Measurements from ENCODE around the gene ARHGAP36.

Gene ARHGAP36

DNA sequence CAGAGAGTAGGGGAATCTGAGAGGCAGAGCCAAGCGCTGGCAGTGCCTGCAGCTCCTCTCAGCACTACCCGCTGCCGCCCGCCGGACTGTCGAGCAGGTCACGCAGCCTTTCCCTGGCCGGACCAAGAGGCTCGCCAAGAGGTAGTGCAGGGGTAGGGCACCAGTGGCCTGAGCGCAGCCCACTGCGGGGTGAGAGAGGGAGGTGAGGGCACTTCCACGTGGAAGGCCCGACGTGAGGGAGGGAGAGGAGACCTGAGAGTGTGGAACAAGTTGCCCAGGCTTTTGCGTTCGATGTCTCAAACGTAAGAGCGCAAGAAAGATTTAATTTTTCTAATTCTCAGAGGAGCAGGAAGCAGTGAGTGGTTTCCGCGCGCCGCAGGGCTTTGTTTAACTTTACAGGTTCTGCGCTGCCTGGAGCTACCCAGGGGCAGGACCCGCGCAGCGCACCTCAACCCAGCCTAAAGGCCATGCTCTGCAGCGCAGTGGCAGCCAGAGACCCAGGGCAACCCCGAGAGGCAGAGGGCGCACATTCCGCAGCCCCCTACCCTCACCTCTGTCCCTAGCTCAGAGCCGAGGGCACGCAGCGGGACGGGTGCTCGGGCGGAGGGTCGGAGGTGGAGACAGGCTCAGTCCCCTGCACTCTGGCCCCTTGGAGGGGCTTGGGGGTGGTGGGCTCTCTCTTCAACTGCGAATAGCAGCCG lies 14.9 kb downstream of the ARHGAP36 start:
- no peak for DNase-seq

DNA sequence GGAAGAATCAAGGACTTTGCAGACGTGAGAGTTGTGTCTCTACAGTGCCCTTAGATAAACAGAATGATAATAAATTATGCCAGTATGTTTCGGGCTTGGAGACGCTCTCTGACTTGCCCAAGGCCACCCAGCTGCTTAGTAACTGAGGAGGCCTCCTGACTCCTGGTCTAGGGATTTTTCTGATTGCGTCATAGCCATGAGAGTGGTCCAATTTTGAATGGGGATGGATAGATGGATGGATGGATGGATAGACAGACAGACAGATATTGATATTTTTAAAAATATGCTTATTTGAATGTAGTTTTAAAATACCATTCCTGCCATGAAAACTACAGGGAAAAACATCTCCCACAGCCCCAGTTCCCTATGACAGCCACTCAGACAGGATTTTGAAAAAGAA lies 15.5 kb downstream of the ARHGAP36 start:
- DNase-seq, result no peak

DNA sequence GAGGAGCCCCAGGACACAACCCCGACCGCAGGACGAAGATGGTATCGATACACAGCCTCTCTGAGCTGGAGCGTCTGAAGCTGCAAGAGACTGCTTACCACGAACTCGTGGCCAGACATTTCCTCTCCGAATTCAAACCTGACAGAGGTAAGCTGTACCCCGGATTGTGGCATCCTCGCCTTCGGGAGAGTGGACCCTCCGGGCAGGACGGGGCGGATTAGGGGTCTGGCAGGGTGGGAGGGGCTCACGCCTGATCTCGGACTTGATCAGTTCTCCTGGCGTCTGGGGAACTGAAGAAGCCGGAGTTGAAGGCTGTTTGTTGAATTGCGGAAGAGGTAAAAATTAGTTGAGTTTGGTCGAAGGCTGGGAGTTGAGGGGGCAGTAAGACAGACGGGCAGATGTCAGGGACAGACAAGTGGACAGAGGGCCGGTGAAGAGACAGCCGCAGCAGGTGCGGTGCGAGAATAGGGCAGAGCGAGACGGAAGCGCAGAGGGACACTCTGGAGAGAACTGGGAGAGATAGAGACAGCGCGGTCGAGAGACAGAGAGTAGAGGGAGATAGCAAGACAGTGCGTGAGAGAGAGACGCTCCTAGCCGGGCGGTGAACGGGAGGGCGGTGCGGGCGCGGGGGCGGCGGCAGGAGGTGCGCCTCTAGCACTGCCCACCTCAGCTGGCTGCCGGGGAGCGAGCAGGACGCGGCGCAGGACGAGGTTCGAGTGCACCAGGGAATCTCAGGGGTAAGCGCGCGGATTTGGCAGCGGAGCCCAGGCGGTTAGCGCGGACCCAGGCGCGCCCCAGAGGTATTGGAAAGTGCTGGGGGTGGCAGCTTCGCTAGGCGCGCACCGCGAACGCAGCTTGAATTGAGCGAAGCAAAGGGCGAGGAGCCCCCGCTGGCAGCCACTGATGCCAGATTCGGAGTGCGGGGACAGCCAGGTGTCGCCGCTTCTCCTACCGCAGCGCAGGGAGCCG lies 23.9 kb downstream of the ARHGAP36 start:
- DNase-seq, result no peak

DNA sequence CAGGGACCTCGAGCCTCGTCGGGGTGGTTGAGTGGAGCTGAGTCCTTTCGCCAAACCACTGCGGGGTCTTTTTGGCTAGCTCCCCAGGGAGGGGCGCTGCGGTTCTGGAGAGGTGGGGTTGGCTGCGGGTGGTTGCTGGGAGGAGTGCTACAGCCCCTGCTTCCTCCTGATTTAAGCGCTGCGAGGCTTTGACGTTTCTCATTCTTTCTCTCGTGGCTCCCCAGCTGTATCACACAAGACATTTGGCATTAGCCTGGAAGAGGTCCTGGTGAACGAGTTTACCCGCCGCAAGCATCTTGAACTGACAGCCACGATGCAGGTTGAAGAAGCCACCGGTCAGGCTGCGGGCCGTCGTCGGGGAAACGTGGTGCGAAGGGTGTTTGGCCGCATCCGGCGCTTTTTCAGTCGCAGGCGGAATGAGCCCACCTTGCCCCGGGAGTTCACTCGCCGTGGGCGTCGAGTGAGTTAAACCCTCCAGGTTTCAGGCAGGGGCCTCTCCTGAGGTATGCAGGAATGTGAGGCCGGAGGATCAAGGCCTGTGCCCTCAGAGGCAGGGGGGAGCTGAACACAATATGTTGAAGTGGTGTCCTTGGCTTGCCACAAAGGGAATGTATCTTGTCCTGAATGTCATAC lies 25.5 kb downstream of the ARHGAP36 start:
- DNase-seq, result no peak

DNA sequence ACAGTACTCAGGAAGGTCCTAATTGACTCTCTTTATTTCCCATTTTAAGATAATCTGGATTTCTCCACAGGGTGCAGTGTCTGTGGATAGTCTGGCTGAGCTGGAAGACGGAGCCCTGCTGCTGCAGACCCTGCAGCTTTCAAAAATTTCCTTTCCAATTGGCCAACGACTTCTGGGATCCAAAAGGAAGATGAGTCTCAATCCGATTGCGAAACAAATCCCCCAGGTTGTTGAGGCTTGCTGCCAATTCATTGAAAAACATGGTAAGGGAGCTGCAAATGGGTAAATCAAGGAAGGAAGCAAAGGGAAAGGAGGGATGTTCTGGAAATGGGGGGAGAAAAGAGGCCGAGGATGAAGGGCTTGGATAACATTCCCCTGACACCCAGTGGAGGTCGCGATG lies 26.0 kb downstream of the ARHGAP36 start:
- DNase-seq, result no peak

DNA sequence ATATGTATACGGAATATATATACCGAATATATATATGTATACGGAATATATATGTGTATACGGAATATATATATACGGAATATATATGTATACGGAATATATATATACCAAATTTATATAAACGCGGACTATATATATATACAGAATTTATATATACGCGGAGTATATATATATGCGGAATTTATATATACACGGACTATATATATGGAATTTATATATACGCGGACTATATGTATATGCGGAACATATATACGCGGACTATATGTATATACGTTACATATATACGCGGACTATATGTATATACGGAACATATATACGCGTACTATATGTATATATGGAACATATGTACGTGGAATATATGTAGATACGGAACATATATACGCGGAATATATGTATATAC lies 78.6 kb downstream of the ARHGAP36 start:
- no peak for DNase-seq

DNA sequence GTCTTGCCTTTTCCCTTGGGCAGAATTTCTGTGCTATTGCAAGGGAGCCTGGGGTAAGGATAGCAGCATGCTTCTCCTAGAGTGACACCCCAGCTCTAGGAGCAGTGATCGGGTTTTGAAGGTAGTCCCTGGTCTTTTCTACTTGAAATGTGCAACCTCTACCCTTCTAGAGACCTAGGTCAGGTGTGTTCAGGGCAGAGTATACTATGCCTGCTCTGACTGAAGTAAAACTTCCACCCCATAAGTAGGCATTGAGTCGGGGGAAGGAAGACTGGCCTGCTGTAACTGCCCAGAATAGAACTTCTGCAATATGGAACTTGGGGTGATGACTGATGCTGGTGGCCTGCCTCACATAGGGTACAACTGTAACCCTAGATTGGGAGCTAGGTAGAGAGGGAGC lies 80.9 kb downstream of the ARHGAP36 start:
- no peak for DNase-seq

Measured in amygdala (tissue), 56 donors.